GM12865 (cell line): ENCODE data around the gene HOXD10.

Experiments used
- DNase-seq: peaks from one replicate; pipeline ENCODE4 v3.0.0; 2010; ENCODE audit warnings: low read depth
- H3K4me3 ChIP-seq: 2 replicates; pipeline ENCODE4 v1.5.1; 2011; ENCODE audit warnings: mild to moderate bottlenecking, low read depth, low read length, control low read depth
- CTCF ChIP-seq: IDR thresholded peaks from 2 replicates; pipeline ENCODE4 v1.5.1; 2011; ENCODE audit warnings: low read length, control low read depth, low read depth, inconsistent platforms; ENCODE audit not compliant: insufficient read depth; ENCODE audit errors: missing control alignments

The HOXD10 gene

GRCh38 chr2:176167398-176167797, 50.8 kb downstream of the HOXD10 start:
- no peak for DNase-seq
- H3K4me3 ChIP-seq: no peak overlapping the region
- no peak for TF ChIP-seq CTCF

- H3K4me3 ChIP-seq: no peak overlapping the region
- no peak for DNase-seq
- no peak for TF ChIP-seq CTCF
These were observed 52.6 kb downstream of the HOXD10 start for GRCh38 chr2:176169181-176169580.
